CD14-positive monocyte (primary cell): ENCODE data around the gene PRPF4. TPM values are rescaled to one million over a fixed set of nuclear protein-coding genes. Genes with fewer than 3 reads are reported as not detected.

Experiments used
- DNase-seq, 3 donors: peaks; one replicate each; pipeline ENCODE4 v3.0.0-alpha.2; 2011 to 2022
- H2AFZ ChIP-seq: 2 replicates; pipeline ENCODE4 v1.6.0; 2012; ENCODE audit warnings: mild to moderate bottlenecking, low read depth, low read length, inconsistent platforms; ENCODE audit not compliant: insufficient read depth, poor library complexity, severe bottlenecking
- H3K27ac ChIP-seq, 2 donors: 1 replicate in 1 of 2; 2 replicates in 1 of 2; pipeline ENCODE4 v1.5.1; 2012 to 2013; ENCODE audit warnings: low read length in 2 of 2, control low read depth in 1 of 2, inconsistent platforms in 1 of 2, low read depth in 1 of 2, mild to moderate bottlenecking in 1 of 2
- H3K27me3 ChIP-seq, 2 donors: one replicate each; pipeline versions ENCODE4 v1.6.0 to v1.6.1; 2011 to 2013; ENCODE audit warnings: low read length in 2 of 2; ENCODE audit not compliant: control insufficient read depth in 2 of 2, insufficient read depth in 2 of 2
- H3K36me3 ChIP-seq, 2 donors: replicated peaks in 1 of 2; 1 replicate in 1 of 2; 2 replicates in 1 of 2; pipeline versions ENCODE4 v1.5.1 to v1.6.1; 2012 to 2013; ENCODE audit warnings: low read length in 2 of 2, control low read depth in 1 of 2, inconsistent platforms in 1 of 2, mild to moderate bottlenecking in 1 of 2; ENCODE audit not compliant: insufficient read depth in 2 of 2, control insufficient read depth in 1 of 2
- H3K4me1 ChIP-seq, 2 donors: 1 replicate in 1 of 2; 2 replicates in 1 of 2; pipeline versions ENCODE4 v1.5.1 to v1.6.1; 2012 to 2013; ENCODE audit warnings: low read length in 2 of 2, control low read depth in 1 of 2, inconsistent platforms in 1 of 2, mild to moderate bottlenecking in 1 of 2, moderate library complexity in 1 of 2; ENCODE audit not compliant: insufficient read depth in 2 of 2, control insufficient read depth in 1 of 2
- H3K4me2 ChIP-seq: replicated peaks from 2 replicates; pipeline ENCODE3; 2012; ENCODE audit warnings: low read length, moderate library complexity, mild to moderate bottlenecking; ENCODE audit not compliant: poor library complexity, severe bottlenecking; ENCODE audit errors: extremely low read depth
- H3K4me3 ChIP-seq, 3 experiments: fragments of 200-600 bp in 1 of 3; sonication (generic) in 1 of 3; replicated peaks in 1 of 3; 1 replicate in 2 of 3; 2 replicates in 1 of 3; pipeline ENCODE4 v1.5.1; 2011 to 2013; ENCODE audit warnings: low read length in 3 of 3, mild to moderate bottlenecking in 3 of 3, control low read depth in 2 of 3, low read depth in 2 of 3, inconsistent platforms in 1 of 3, moderate library complexity in 1 of 3
- H3K79me2 ChIP-seq: 2 replicates; pipeline ENCODE4 v1.6.0; 2012; ENCODE audit warnings: mild to moderate bottlenecking, control low read depth, inconsistent platforms, low read length, moderate library complexity; ENCODE audit not compliant: insufficient read depth
- H3K9ac ChIP-seq: 2 replicates; pipeline ENCODE4 v1.6.0; 2017; ENCODE audit warnings: low read length, mild to moderate bottlenecking; ENCODE audit not compliant: insufficient read depth, poor library complexity, severe bottlenecking
- H3K9me3 ChIP-seq, 2 donors: replicated peaks in 1 of 2; 1 replicate in 1 of 2; 2 replicates in 1 of 2; pipeline versions ENCODE4 v1.5.1 to v1.6.1; 2012 to 2013; ENCODE audit warnings: low read length in 2 of 2, control low read depth in 1 of 2; ENCODE audit not compliant: control insufficient read depth in 1 of 2, insufficient read depth in 1 of 2
- H4K20me1 ChIP-seq: 2 replicates; pipeline ENCODE4 v1.6.0; 2012; ENCODE audit warnings: mild to moderate bottlenecking, low read length, control low read depth, moderate library complexity; ENCODE audit not compliant: insufficient read depth
- H3K27ac Mint-ChIP-seq, 7 donors: one replicate each; pipeline ENCODE4 v1.8.0; 2020; ENCODE audit warnings: mild to moderate bottlenecking in 7 of 7, mixed read lengths in 7 of 7, moderate library complexity in 6 of 7, inconsistent platforms in 2 of 7
- H3K27me3 Mint-ChIP-seq, 3 donors: one replicate each; pipeline ENCODE4 v1.8.0; 2021 to 2022; ENCODE audit warnings: low read depth in 3 of 3, mild to moderate bottlenecking in 3 of 3, mixed read lengths in 3 of 3, moderate library complexity in 3 of 3, inconsistent platforms in 1 of 3
- H3K36me3 Mint-ChIP-seq, 2 donors: one replicate each; pipeline ENCODE4 v1.8.0; 2020; ENCODE audit warnings: mixed read lengths in 2 of 2, inconsistent platforms in 1 of 2, mild to moderate bottlenecking in 1 of 2
- H3K4me1 Mint-ChIP-seq: one replicate; pipeline ENCODE4 v1.8.0; 2020; ENCODE audit warnings: mild to moderate bottlenecking, mixed read lengths
- H3K4me3 Mint-ChIP-seq, 2 donors: one replicate each; pipeline ENCODE4 v1.8.0; 2020; ENCODE audit warnings: mild to moderate bottlenecking in 2 of 2, mixed read lengths in 2 of 2, moderate library complexity in 1 of 2
- H3K9me3 Mint-ChIP-seq, 7 donors: one replicate each; pipeline ENCODE4 v1.8.0; 2020 to 2022; ENCODE audit warnings: mixed read lengths in 7 of 7, mild to moderate bottlenecking in 6 of 7, moderate library complexity in 6 of 7, inconsistent platforms in 2 of 7
- CTCF ChIP-seq: fragments of 200-600 bp; IDR thresholded peaks from one replicate; pipeline ENCODE4 v1.8.0; 2022; ENCODE audit warnings: antibody characterized with exemption, mild to moderate bottlenecking
- WGBS: methylation state at CpG from one replicate; pipeline ENCODE4 v1.1.5; 2013; ENCODE audit warnings: missing lambda C conversion rate; ENCODE audit not compliant: insufficient coverage; 5-methylcytosine and 5-hydroxymethylcytosine counted together
- intact Hi-C, 2 donors: fragments of 100-400 bp; cut with micrococcal nuclease; formaldehyde crosslinking; loops; one replicate each; pipeline versions ENCODE4 v1.15.0 to v1.15.1; 2023
- polyA plus RNA-seq, 3 donors: library from polyadenylated mRNA; depleted of rRNA in 1 of 3; unstranded in 2 of 3; stranded (reverse) in 1 of 3; fragments of 300-500 nt in 2 of 3; fragments of >200 nt in 1 of 3; fragmentation: Illumina TruSeq in 2 of 3; gene quantifications; 1 replicate in 2 of 3; 2 replicates in 1 of 3; pipeline ENCODE4 v1.2.3, GENCODE V29; 2012 to 2021

The PRPF4 gene
- polyA plus RNA-seq, 3 donors = 13.0 to 23.8 (median 22.1) TPM

- H3K9ac ChIP-seq = no peak overlapping the region
- no peaks in the 10 kb centered on the region for H3K27me3 ChIP-seq
- H3K9me3 ChIP-seq = no peaks in the 10 kb centered on the region
- H2AFZ ChIP-seq = no peak overlapping the region
- H3K79me2 ChIP-seq = no peaks in the 10 kb centered on the region
- Mint-ChIP-seq H3K4me1 (no peaks in the 10 kb centered on the region), H3K27me3 (no peaks in the 10 kb centered on the region), H3K36me3 (no peaks in the 10 kb centered on the region), H3K4me3 (no peak overlapping the region), H3K9me3 (peaks cover 0 to 2% (median 0%) of the 10 kb centered on the region in 7 donors), H3K27ac (no peak overlapping the region)
- no peak for DNase-seq
- H3K27ac ChIP-seq = no peak overlapping the region
- no peak overlapping the region for H3K4me3 ChIP-seq
- H3K4me2 ChIP-seq = no peak overlapping the region
- no peaks in the 10 kb centered on the region for H4K20me1 ChIP-seq
- intact Hi-C loops = no loop called here
- TF ChIP-seq CTCF = no peak
- H3K4me1 ChIP-seq = no peaks in the 10 kb centered on the region
- H3K36me3 ChIP-seq = no peaks in the 10 kb centered on the region
Measured at GRCh38 chr9:113315231-113315630, 39.8 kb downstream of the PRPF4 start.

GRCh38 chr9:113316030-113316429 lies 40.6 kb downstream of the PRPF4 start:
- Histone ChIP-seq H3K79me2 (no peaks in the 10 kb centered on the region), H3K9me3 (no peaks in the 10 kb centered on the region), H2AFZ (no peak overlapping the region), H3K27me3 (no peaks in the 10 kb centered on the region), H3K4me2 (no peak overlapping the region), H3K4me3 (no peak overlapping the region), H3K9ac (no peak overlapping the region), H3K36me3 (no peaks in the 10 kb centered on the region), H3K4me1 (no peaks in the 10 kb centered on the region), H4K20me1 (no peaks in the 10 kb centered on the region), H3K27ac (no peak overlapping the region)
- H3K9me3 Mint-ChIP-seq = peaks cover 0 to 2% (median 0%) of the 10 kb centered on the region in 7 donors
- TF ChIP-seq CTCF = no peak
- 96% methylated on average over 3 of the region's 4 CpGs for WGBS
- no peaks in the 10 kb centered on the region for H3K36me3 Mint-ChIP-seq
- intact Hi-C loops = no loop called here
- DNase-seq = no peak
- H3K27ac Mint-ChIP-seq = peak overlapping the region in 1 of 7 donors; percentile 33
- H3K4me3 Mint-ChIP-seq = no peak overlapping the region
- no peaks in the 10 kb centered on the region for H3K27me3 Mint-ChIP-seq
- H3K4me1 Mint-ChIP-seq = no peaks in the 10 kb centered on the region
